HCT116 (cell line): Measurements from ENCODE around the gene LDLRAD4. TPM values are rescaled to one million over a fixed set of nuclear protein-coding genes. Genes with fewer than 3 reads are reported as not detected.

Experiments
- ATAC-seq: fragments of 200-7000 bp; cut with Tn5 transposase; 2 replicates; pipeline ENCODE4 v1.9.1; 2020; ENCODE audit warnings: mild to moderate bottlenecking, moderate library complexity
- BruUV-seq: library from RNA; stranded (reverse); fragments of 400-500 nt; replicated peaks from 2 replicates; lab custom pipeline; 2021; lab: Mats Ljungman, UMichigan
- CTCF ChIA-PET: fragments of 300-600 bp; sonication (Branson Sonifier 250); formaldehyde crosslinking; loops from one replicate; lab custom pipeline; 2021; ENCODE audit warnings: antibody characterized with exemption; lab: Charles Lee
- POLR2A ChIA-PET: fragments of 300-600, 350-600 bp; sonication (Branson Sonifier 250); formaldehyde crosslinking; loops from one replicate; lab custom pipeline; 2021; ENCODE audit warnings: antibody characterized with exemption; lab: Charles Lee
- RAD21 ChIA-PET, 2 experiments: fragments of 300-600 bp; sonication (Branson Sonifier 250); formaldehyde crosslinking; loops; one replicate each; lab custom pipeline; 2023; ENCODE audit warnings: low total read pairs in 2 of 2; ENCODE audit not compliant: uncharacterized antibody in 2 of 2, unreplicated experiment in 2 of 2, low non-redundant PET in 1 of 2; lab: Charles Lee
- DNase-seq: peaks from one replicate; pipeline ENCODE4 v3.0.0-alpha.2; 2010; ENCODE audit warnings: low read depth, low spot score
- H2AFZ ChIP-seq: fragments of 200-600 bp; shearing (Covaris generic), sonication (generic); 2 replicates; pipeline ENCODE4 v1.6.1; 2017; ENCODE audit warnings: low read depth, mixed run types, mixed read lengths, antibody characterized with exemption, low read length; ENCODE audit not compliant: poor library complexity, severe bottlenecking
- H3K27ac ChIP-seq: 2 replicates; pipeline ENCODE4 v1.5.1; 2012; ENCODE audit warnings: low read depth, low read length
- H3K27me3 ChIP-seq: fragments of 200-600 bp; sonication (generic); 2 replicates; pipeline ENCODE4 v1.6.1; 2016; ENCODE audit warnings: mixed run types, low read length, mixed read lengths; ENCODE audit not compliant: insufficient read depth
- H3K36me3 ChIP-seq, 2 experiments: fragments of 200-500 bp in 1 of 2; fragments of 200-600 bp in 1 of 2; sonication (Bioruptor generic) in 1 of 2; sonication (generic) in 1 of 2; 2 replicates each; pipeline versions ENCODE4 v1.5.1 to v1.6.1; 2014 to 2016; ENCODE audit warnings: low read length in 2 of 2, inconsistent platforms in 1 of 2, mixed read lengths in 1 of 2, mixed run types in 1 of 2; ENCODE audit not compliant: insufficient read depth in 2 of 2, control insufficient read depth in 1 of 2
- H3K4me1 ChIP-seq, 2 experiments: fragments of 200-600 bp in 1 of 2; sonication (generic) in 1 of 2; 2 replicates each; pipeline versions ENCODE4 v1.5.1 to v1.6.1; 2012 to 2017; ENCODE audit warnings: low read length in 2 of 2, inconsistent platforms in 1 of 2, mild to moderate bottlenecking in 1 of 2, mixed read lengths in 1 of 2, mixed run types in 1 of 2, moderate library complexity in 1 of 2; ENCODE audit not compliant: insufficient read depth in 2 of 2, control insufficient read depth in 1 of 2
- H3K4me2 ChIP-seq: fragments of 200-600 bp; sonication (generic); 2 replicates; pipeline ENCODE4 v1.6.1; 2017; ENCODE audit warnings: mixed run types, low read length, mixed read lengths
- H3K4me3 ChIP-seq, 2 experiments: fragments of 200-600 bp in 1 of 2; sonication (generic) in 1 of 2; replicated peaks in 1 of 2; 2 replicates each; pipeline ENCODE4 v1.5.1; 2011 to 2016; ENCODE audit warnings: low read length in 2 of 2, control low read depth in 1 of 2, low read depth in 1 of 2, mild to moderate bottlenecking in 1 of 2, mixed read lengths in 1 of 2, mixed run types in 1 of 2
- H3K79me2 ChIP-seq: fragments of 200-600 bp; sonication (generic); 2 replicates; pipeline ENCODE4 v1.6.1; 2017; ENCODE audit warnings: mild to moderate bottlenecking, mixed run types, low read length, moderate library complexity, mixed read lengths; ENCODE audit not compliant: insufficient read depth
- H3K9ac ChIP-seq: fragments of 200-600 bp; sonication (generic); 2 replicates; pipeline ENCODE4 v1.6.1; 2016; ENCODE audit warnings: low read length, mixed read lengths
- H3K9me2 ChIP-seq: fragments of 200-600 bp; sonication (generic), shearing (Covaris generic); 2 replicates; pipeline ENCODE4 v1.6.1; 2017; ENCODE audit warnings: mixed run types, mild to moderate bottlenecking, moderate library complexity; ENCODE audit not compliant: insufficient read depth
- H3K9me3 ChIP-seq, 2 experiments: fragments of 200-500 bp in 1 of 2; fragments of 200-600 bp in 1 of 2; sonication (Bioruptor generic) in 1 of 2; sonication (generic) in 1 of 2; 2 replicates each; pipeline ENCODE4 v1.6.1; 2014 to 2017; ENCODE audit warnings: low read length in 2 of 2, mixed read lengths in 2 of 2, inconsistent platforms in 1 of 2, low read depth in 1 of 2, mild to moderate bottlenecking in 1 of 2, mixed run types in 1 of 2, moderate library complexity in 1 of 2; ENCODE audit not compliant: control insufficient read depth in 1 of 2, insufficient read depth in 1 of 2
- H4K20me1 ChIP-seq: fragments of 200-600 bp; sonication (generic), shearing (Covaris generic); 2 replicates; pipeline ENCODE4 v1.6.1; 2017; ENCODE audit warnings: mixed run types, mild to moderate bottlenecking, moderate library complexity; ENCODE audit not compliant: insufficient read depth
- CEBPB ChIP-seq: IDR thresholded peaks from 2 replicates; pipeline ENCODE4 v1.6.1; 2012; ENCODE audit warnings: low read depth
- EGR1 ChIP-seq: IDR thresholded peaks from 2 replicates; pipeline ENCODE4 v1.6.1; 2012; ENCODE audit warnings: low read depth
- ELF1 ChIP-seq: IDR thresholded peaks from 2 replicates; pipeline ENCODE4 v1.6.1; 2012; ENCODE audit warnings: low read depth, borderline replicate concordance
- FOSL1 ChIP-seq: IDR thresholded peaks from 2 replicates; pipeline ENCODE4 v1.6.1; 2012; ENCODE audit warnings: low read depth
- POLR2A ChIP-seq: IDR thresholded peaks from 2 replicates; pipeline ENCODE4 v1.7.0; 2011; ENCODE audit warnings: borderline replicate concordance; ENCODE audit not compliant: insufficient read depth, insufficient read length; ENCODE audit errors: extremely low read depth
- POLR2AphosphoS5 ChIP-seq: IDR thresholded peaks from 2 replicates; pipeline ENCODE4 v1.6.1; 2011; ENCODE audit warnings: mild to moderate bottlenecking, low read depth, low read length, moderate library complexity
- RAD21 ChIP-seq: IDR thresholded peaks from 2 replicates; pipeline ENCODE4 v1.6.1; 2012; ENCODE audit warnings: low read depth, mild to moderate bottlenecking
- SIN3A ChIP-seq: IDR thresholded peaks from 2 replicates; pipeline ENCODE4 v1.6.1; 2012; ENCODE audit warnings: low read depth
- SRF ChIP-seq: IDR thresholded peaks from 2 replicates; pipeline ENCODE4 v1.6.1; 2012; ENCODE audit warnings: low read depth
- YY1 ChIP-seq: IDR thresholded peaks from 2 replicates; pipeline ENCODE4 v1.6.1; 2011; ENCODE audit warnings: low read length, low read depth, moderate library complexity, mild to moderate bottlenecking; ENCODE audit not compliant: insufficient replicate concordance; ENCODE audit errors: extremely low read depth
- ZFX ChIP-seq: fragments of 450-650 bp; IDR thresholded peaks from 2 replicates; pipeline ENCODE4 v1.6.1; 2017
- intact Hi-C: fragments of 100-400 bp; cut with micrococcal nuclease; formaldehyde crosslinking; loops from 2 replicates; pipeline ENCODE4 v1.10.0; 2022
- total RNA-seq: library from RNA; stranded (reverse); gene quantifications from one replicate; pipeline ENCODE4 v1.2.1, GENCODE V29; 2021; ENCODE audit not compliant: unreplicated experiment
- TF ChIP-seq, protein P1 (sequence below): IDR thresholded peaks from 2 replicates; pipeline ENCODE4 v1.6.1; 2012
- TF ChIP-seq, protein P2 (sequence below): IDR thresholded peaks from 2 replicates; pipeline ENCODE4 v1.6.1; 2012; ENCODE audit warnings: low read depth

Gene LDLRAD4
- total RNA-seq, 1 experiment from 2014 or later, result 1.2 TPM

DNA sequence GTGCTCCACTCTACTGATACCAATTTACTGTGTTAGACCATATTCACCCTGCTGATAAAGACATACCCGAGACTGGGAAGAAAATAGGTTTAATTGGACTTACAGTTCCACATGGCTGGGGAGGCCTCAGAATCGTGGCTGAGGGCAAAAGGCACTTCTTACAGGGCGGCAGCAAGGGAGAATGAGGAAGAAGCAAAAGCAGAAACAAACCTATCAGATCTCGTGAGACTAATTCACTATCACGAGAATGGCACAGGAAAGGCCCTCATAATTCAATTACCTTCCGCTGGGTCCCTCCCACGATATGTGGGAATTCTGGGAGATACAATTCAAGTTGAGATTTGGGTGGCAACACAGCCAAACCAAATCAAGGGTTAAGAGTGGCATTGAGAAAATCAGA, 65.2 kb downstream of the LDLRAD4 start:
- Histone ChIP-seq H3K9me2 (no peaks in the 10 kb centered on the region), H3K36me3 (no peaks in the 10 kb centered on the region), H3K4me2 (no peak overlapping the region), H3K9ac (no peak overlapping the region), H3K79me2 (no peaks in the 10 kb centered on the region), H3K27ac (no peak overlapping the region), H3K4me3 (no peak overlapping the region), H3K4me1 (no peaks in the 10 kb centered on the region), H2AFZ (no peak overlapping the region), H3K9me3 (no peaks in the 10 kb centered on the region), H3K27me3 (peaks cover 3% of the 10 kb centered on the region; the same call in 1 of the 2 replicates), H4K20me1 (no peaks in the 10 kb centered on the region)
- RAD21 ChIA-PET, result no interaction called here
- BruUV-seq, result no TSS peak
- no peak for DNase-seq
- intact Hi-C loops, result no loop called here
- ATAC-seq, result no peak
- POLR2A ChIA-PET, result no interaction called here
- CTCF ChIA-PET, result no interaction called here
- TF ChIP-seq SRF (no peak), CEBPB (no peak), FOSL1 (no peak), POLR2A (no peak), EGR1 (no peak), POLR2AphosphoS5 (no peak), RAD21 (no peak), ZFX (no peak), ELF1 (no peak), SIN3A (no peak), YY1 (no peak)
- TF ChIP-seq, protein P1, sequence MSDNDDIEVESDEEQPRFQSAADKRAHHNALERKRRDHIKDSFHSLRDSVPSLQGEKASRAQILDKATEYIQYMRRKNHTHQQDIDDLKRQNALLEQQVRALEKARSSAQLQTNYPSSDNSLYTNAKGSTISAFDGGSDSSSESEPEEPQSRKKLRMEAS, result no peak
- TF ChIP-seq, protein P2, sequence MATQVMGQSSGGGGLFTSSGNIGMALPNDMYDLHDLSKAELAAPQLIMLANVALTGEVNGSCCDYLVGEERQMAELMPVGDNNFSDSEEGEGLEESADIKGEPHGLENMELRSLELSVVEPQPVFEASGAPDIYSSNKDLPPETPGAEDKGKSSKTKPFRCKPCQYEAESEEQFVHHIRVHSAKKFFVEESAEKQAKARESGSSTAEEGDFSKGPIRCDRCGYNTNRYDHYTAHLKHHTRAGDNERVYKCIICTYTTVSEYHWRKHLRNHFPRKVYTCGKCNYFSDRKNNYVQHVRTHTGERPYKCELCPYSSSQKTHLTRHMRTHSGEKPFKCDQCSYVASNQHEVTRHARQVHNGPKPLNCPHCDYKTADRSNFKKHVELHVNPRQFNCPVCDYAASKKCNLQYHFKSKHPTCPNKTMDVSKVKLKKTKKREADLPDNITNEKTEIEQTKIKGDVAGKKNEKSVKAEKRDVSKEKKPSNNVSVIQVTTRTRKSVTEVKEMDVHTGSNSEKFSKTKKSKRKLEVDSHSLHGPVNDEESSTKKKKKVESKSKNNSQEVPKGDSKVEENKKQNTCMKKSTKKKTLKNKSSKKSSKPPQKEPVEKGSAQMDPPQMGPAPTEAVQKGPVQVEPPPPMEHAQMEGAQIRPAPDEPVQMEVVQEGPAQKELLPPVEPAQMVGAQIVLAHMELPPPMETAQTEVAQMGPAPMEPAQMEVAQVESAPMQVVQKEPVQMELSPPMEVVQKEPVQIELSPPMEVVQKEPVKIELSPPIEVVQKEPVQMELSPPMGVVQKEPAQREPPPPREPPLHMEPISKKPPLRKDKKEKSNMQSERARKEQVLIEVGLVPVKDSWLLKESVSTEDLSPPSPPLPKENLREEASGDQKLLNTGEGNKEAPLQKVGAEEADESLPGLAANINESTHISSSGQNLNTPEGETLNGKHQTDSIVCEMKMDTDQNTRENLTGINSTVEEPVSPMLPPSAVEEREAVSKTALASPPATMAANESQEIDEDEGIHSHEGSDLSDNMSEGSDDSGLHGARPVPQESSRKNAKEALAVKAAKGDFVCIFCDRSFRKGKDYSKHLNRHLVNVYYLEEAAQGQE, result no peak
